ENCODE measurements around the gene CRNKL1. TPM values are rescaled to one million over a fixed set of nuclear protein-coding genes. Genes with fewer than 3 reads are reported as not detected.

Gene CRNKL1
- total RNA-seq, 1 donor from 2014 or later, result 22.7 TPM

- no peak for DNase-seq (ENCODE audit: low read depth, low spot score)
Measured at GRCh38 chr20:20063941-20064702, 11.9 kb upstream of the CRNKL1 start.

- no peak for DNase-seq (ENCODE audit: low read depth, low spot score)
Measured at GRCh38 chr20:20060234-20060998, 8.2 kb upstream of the CRNKL1 start.

- DNase-seq (ENCODE audit: low read depth, low spot score), result no peak
Measured at GRCh38 chr20:20051767-20052073, 546 bp downstream of the CRNKL1 start.

- no peak for DNase-seq (ENCODE audit: low read depth, low spot score)
Measured at GRCh38 chr20:20039752-20040387, 12.4 kb downstream of the CRNKL1 start.

GRCh38 chr20:20038586-20038985 lies 13.7 kb downstream of the CRNKL1 start:
- DNase-seq (ENCODE audit: low read depth, low spot score), result no peak

GRCh38 chr20:20037960-20038359 lies 14.3 kb downstream of the CRNKL1 start:
- DNase-seq (ENCODE audit: low read depth, low spot score), result peak; percentile 83

- no peak for DNase-seq (ENCODE audit: low read depth, low spot score)
Measured at GRCh38 chr20:20036756-20037155, 15.5 kb downstream of the CRNKL1 start.

GRCh38 chr20:20034486-20034885 lies 17.8 kb downstream of the CRNKL1 start:
- DNase-seq (ENCODE audit: low read depth, low spot score), result no peak

GRCh38 chr20:20031790-20032189 lies 20.5 kb downstream of the CRNKL1 start:
- no peak for DNase-seq (ENCODE audit: low read depth, low spot score)

GRCh38 chr20:20027284-20027683 lies 25.0 kb downstream of the CRNKL1 start:
- no peak for DNase-seq (ENCODE audit: low read depth, low spot score)

GRCh38 chr20:20024942-20025341 lies 27.3 kb downstream of the CRNKL1 start:
- no peak for DNase-seq (ENCODE audit: low read depth, low spot score)

GRCh38 chr20:20023395-20023794 lies 28.9 kb downstream of the CRNKL1 start:
- DNase-seq (ENCODE audit: low read depth, low spot score), result no peak

- no peak for DNase-seq (ENCODE audit: low read depth, low spot score)
Measured at GRCh38 chr20:20022498-20022897, 29.8 kb downstream of the CRNKL1 start.

- DNase-seq (ENCODE audit: low read depth, low spot score), result no peak
Measured at GRCh38 chr20:20021835-20022234, 30.4 kb downstream of the CRNKL1 start.

GRCh38 chr20:20020908-20021307 lies 31.4 kb downstream of the CRNKL1 start:
- DNase-seq (ENCODE audit: low read depth, low spot score), result no peak

- DNase-seq (ENCODE audit: low read depth, low spot score), result no peak
Measured at GRCh38 chr20:20019123-20019522, 33.1 kb downstream of the CRNKL1 start.

GRCh38 chr20:20018366-20018765 lies 33.9 kb downstream of the CRNKL1 start:
- DNase-seq (ENCODE audit: low read depth, low spot score), result no peak

GRCh38 chr20:20017844-20018185 lies 34.5 kb downstream of the CRNKL1 start:
- no peak for DNase-seq (ENCODE audit: low read depth, low spot score)

- DNase-seq (ENCODE audit: low read depth, low spot score), result peak; percentile 72
Measured at GRCh38 chr20:20017001-20017843, 35.0 kb downstream of the CRNKL1 start, which contains the start of gene NAA20. Gene NAA20 (plus strand): TSS chr20:20017362. CDS start chr20:20017397, 35 bp downstream.

- DNase-seq (ENCODE audit: low read depth, low spot score), result no peak
Measured at GRCh38 chr20:20014659-20015058, 37.6 kb downstream of the CRNKL1 start.

- no peak for DNase-seq (ENCODE audit: low read depth, low spot score)
Measured at GRCh38 chr20:20012541-20012940, 39.7 kb downstream of the CRNKL1 start.
